IMR-90 (cell line): Measurements from ENCODE around the gene SYT8. TPM values are rescaled to one million over a fixed set of nuclear protein-coding genes. Genes with fewer than 3 reads are reported as not detected.

Source experiments
- ATAC-seq: fragments of 200-7000 bp; cut with Tn5 transposase; 2 replicates; pipeline ENCODE4 v1.9.1; 2020; ENCODE audit warnings: low read depth, mild to moderate bottlenecking, moderate library complexity
- BruUV-seq: library from RNA; stranded (reverse); fragments of 400-500 nt; replicated peaks from 2 replicates; lab custom pipeline; 2021; lab: Mats Ljungman, UMichigan
- CTCF ChIA-PET: fragments of 300-600 bp; formaldehyde crosslinking; extraction: SDS; loops from one replicate; lab custom pipeline; 2021; ENCODE audit warnings: antibody characterized with exemption; lab: Yijun Ruan, JAX
- POLR2A ChIA-PET: fragments of 300-600 bp; sonication (Branson Sonifier 250); formaldehyde crosslinking; loops from one replicate; lab custom pipeline; 2022; ENCODE audit warnings: antibody characterized with exemption; ENCODE audit not compliant: unreplicated experiment; lab: Charles Lee
- DNase-seq: peaks from one replicate; pipeline ENCODE4 v3.0.0; 2013
- H2AFZ ChIP-seq: replicated peaks from 2 replicates; pipeline ENCODE3; 2013; ENCODE audit warnings: low read length, mild to moderate bottlenecking; ENCODE audit not compliant: poor library complexity
- H2AK5ac ChIP-seq: 2 replicates; pipeline ENCODE4 v1.6.1; 2013; ENCODE audit warnings: low read depth, low read length, inconsistent platforms
- H2AK9ac ChIP-seq: replicated peaks from 2 replicates; pipeline ENCODE3; 2013; ENCODE audit warnings: mild to moderate bottlenecking, low read depth, low read length, moderate library complexity; ENCODE audit not compliant: poor library complexity
- H2BK120ac ChIP-seq: 2 replicates; pipeline ENCODE4 v1.6.1; 2013; ENCODE audit warnings: low read depth, low read length, inconsistent platforms
- H2BK15ac ChIP-seq: 3 replicates; pipeline ENCODE4 v1.6.1; 2013; ENCODE audit warnings: low read depth, low read length, inconsistent platforms
- H2BK20ac ChIP-seq: 2 replicates; pipeline ENCODE4 v1.6.1; 2013; ENCODE audit warnings: low read depth, mild to moderate bottlenecking, inconsistent platforms, low read length, moderate library complexity
- H2BK5ac ChIP-seq: 2 replicates; pipeline ENCODE4 v1.6.1; 2013; ENCODE audit warnings: mild to moderate bottlenecking, low read depth, low read length, inconsistent platforms; ENCODE audit not compliant: poor library complexity, severe bottlenecking
- H3K14ac ChIP-seq: replicated peaks from 2 replicates; pipeline ENCODE4 v1.6.1; 2013; ENCODE audit warnings: low read depth, low read length, inconsistent platforms
- H3K18ac ChIP-seq: 2 replicates; pipeline ENCODE4 v1.6.1; 2013; ENCODE audit warnings: low read depth, low read length, control low read depth
- H3K23ac ChIP-seq: 2 replicates; pipeline ENCODE4 v1.6.1; 2013; ENCODE audit warnings: low read depth, low read length, inconsistent platforms
- H3K27ac ChIP-seq: 2 replicates; pipeline ENCODE4 v1.5.1; 2013; ENCODE audit warnings: mild to moderate bottlenecking, control low read depth, low read length; ENCODE audit not compliant: insufficient read depth
- H3K27me3 ChIP-seq: 2 replicates; pipeline ENCODE4 v1.6.1; 2013; ENCODE audit warnings: low read length; ENCODE audit not compliant: control insufficient read depth, insufficient read depth
- H3K36me3 ChIP-seq: 2 replicates; pipeline ENCODE4 v1.6.1; 2013; ENCODE audit warnings: low read length, mixed read lengths; ENCODE audit not compliant: control insufficient read depth, insufficient read depth
- H3K4ac ChIP-seq: 2 replicates; pipeline ENCODE4 v1.6.1; 2013; ENCODE audit warnings: low read depth, low read length, inconsistent platforms
- H3K4me1 ChIP-seq: 2 replicates; pipeline ENCODE4 v1.6.1; 2013; ENCODE audit warnings: low read length, mixed read lengths; ENCODE audit not compliant: control insufficient read depth, insufficient read depth
- H3K4me2 ChIP-seq: 2 replicates; pipeline ENCODE4 v1.6.1; 2013; ENCODE audit warnings: low read depth, mild to moderate bottlenecking, control low read depth, low read length, moderate library complexity
- H3K4me3 ChIP-seq: 2 replicates; pipeline ENCODE4 v1.5.1; 2013; ENCODE audit warnings: low read depth, mild to moderate bottlenecking, control low read depth, low read length, moderate library complexity; ENCODE audit not compliant: insufficient read depth
- H3K56ac ChIP-seq: 2 replicates; pipeline ENCODE4 v1.6.1; 2013; ENCODE audit warnings: low read length, inconsistent platforms; ENCODE audit not compliant: insufficient read depth; ENCODE audit errors: extremely low read depth
- H3K79me1 ChIP-seq, 2 experiments: 2 replicates each; pipeline ENCODE4 v1.6.1; 2013; ENCODE audit warnings: low read length in 2 of 2, inconsistent platforms in 1 of 2, low read depth in 1 of 2
- H3K9ac ChIP-seq: 2 replicates; pipeline ENCODE4 v1.6.1; 2013; ENCODE audit warnings: low read depth, low read length, control low read depth
- H3K9me1 ChIP-seq: 2 replicates; pipeline ENCODE4 v1.6.1; 2013; ENCODE audit warnings: low read length, inconsistent platforms; ENCODE audit not compliant: insufficient read depth
- H3K9me3 ChIP-seq: 2 replicates; pipeline ENCODE4 v1.6.1; 2013; ENCODE audit warnings: low read length; ENCODE audit not compliant: control insufficient read depth, insufficient read depth
- H4K20me1 ChIP-seq: 2 replicates; pipeline ENCODE4 v1.6.1; 2013; ENCODE audit warnings: low read length, inconsistent platforms; ENCODE audit not compliant: insufficient read depth
- H4K5ac ChIP-seq: 2 replicates; pipeline ENCODE4 v1.6.1; 2013; ENCODE audit warnings: mild to moderate bottlenecking, low read depth, low read length, control low read depth
- H4K8ac ChIP-seq, 2 experiments: 2 replicates each; pipeline ENCODE4 v1.6.1; 2013; ENCODE audit warnings: low read depth in 2 of 2, low read length in 2 of 2, control low read depth in 1 of 2, inconsistent platforms in 1 of 2
- H4K91ac ChIP-seq: 2 replicates; pipeline ENCODE4 v1.6.1; 2013; ENCODE audit warnings: low read depth, low read length, inconsistent platforms; ENCODE audit not compliant: insufficient read depth
- BHLHE40 ChIP-seq: fragments of 150-350 bp; IDR thresholded peaks from 2 replicates; pipeline ENCODE4 v1.6.1; 2016; ENCODE audit warnings: mild to moderate bottlenecking, low read depth, low read length
- CEBPB ChIP-seq: IDR thresholded peaks from 2 replicates; pipeline ENCODE4 v1.6.1; 2012; ENCODE audit warnings: low read depth, low read length, improper control_type of control experiment
- CHD1 ChIP-seq: IDR thresholded peaks from 2 replicates; pipeline ENCODE4 v1.6.1; 2012; ENCODE audit warnings: low read depth, low read length, improper control_type of control experiment
- ELK1 ChIP-seq: fragments of 150-350 bp; IDR thresholded peaks from 2 replicates; pipeline ENCODE4 v1.6.1; 2016; ENCODE audit warnings: low read depth, mild to moderate bottlenecking, low read length, moderate library complexity, borderline replicate concordance
- FOS ChIP-seq: fragments of 150-350 bp; IDR thresholded peaks from 2 replicates; pipeline ENCODE4 v1.6.1; 2016; ENCODE audit warnings: low read depth, low read length
- MAFK ChIP-seq: IDR thresholded peaks from 2 replicates; pipeline ENCODE4 v1.6.1; 2012; ENCODE audit warnings: low read depth, low read length, improper control_type of control experiment
- MAZ ChIP-seq: IDR thresholded peaks from 2 replicates; pipeline ENCODE4 v1.6.1; 2012; ENCODE audit warnings: low read depth, mild to moderate bottlenecking, low read length, improper control_type of control experiment, moderate library complexity, borderline replicate concordance
- MXI1 ChIP-seq: IDR thresholded peaks from 2 replicates; pipeline ENCODE4 v1.6.1; 2012; ENCODE audit warnings: low read depth, mild to moderate bottlenecking, low read length, moderate library complexity, borderline replicate concordance
- NFE2L2 ChIP-seq: fragments of 150-350 bp; IDR thresholded peaks from 2 replicates; pipeline ENCODE4 v1.6.1; 2016; ENCODE audit warnings: low read depth, mild to moderate bottlenecking, low read length
- POLR2A ChIP-seq: IDR thresholded peaks from 2 replicates; pipeline ENCODE4 v1.6.1; 2012; ENCODE audit warnings: mild to moderate bottlenecking, low read depth, low read length
- RAD21 ChIP-seq: IDR thresholded peaks from 2 replicates; pipeline ENCODE4 v1.6.1; 2012; ENCODE audit warnings: low read length, improper control_type of control experiment
- RCOR1 ChIP-seq: IDR thresholded peaks from 2 replicates; pipeline ENCODE4 v1.6.1; 2012; ENCODE audit warnings: mild to moderate bottlenecking, low read length, improper control_type of control experiment; ENCODE audit not compliant: insufficient replicate concordance
- RFX5 ChIP-seq: IDR thresholded peaks from 2 replicates; pipeline ENCODE4 v1.8.0; 2012; ENCODE audit warnings: low read depth, mild to moderate bottlenecking, low read length, moderate library complexity
- SMC3 ChIP-seq: fragments of 150-350 bp; IDR thresholded peaks from 2 replicates; pipeline ENCODE4 v1.6.1; 2016; ENCODE audit warnings: low read depth, mild to moderate bottlenecking, antibody characterized with exemption, low read length, moderate library complexity
- WGBS, 2 experiments: methylation state at CpG; one replicate each; pipeline versions ENCODE4 v1.1.5 to v1.1.7; 2013; ENCODE audit warnings: missing lambda C conversion rate in 2 of 2; ENCODE audit not compliant: insufficient read length in 1 of 2; ENCODE audit errors: extremely low coverage in 2 of 2; 5-methylcytosine and 5-hydroxymethylcytosine counted together
- dilution Hi-C: fragments of 300-500 bp; cut with HindIII; formaldehyde crosslinking; loops from one replicate; pipeline ENCODE4 v1.14.3; 2018; ENCODE audit warnings: low sequenced_read_pairs; ENCODE audit not compliant: unreplicated experiment
- in situ Hi-C: fragments of 300-500 bp; cut with MboI; formaldehyde crosslinking; loops from 3 replicates; pipeline ENCODE4 v1.14.3; 2019; ENCODE audit warnings: low sequenced_read_pairs, inconsistent platforms, mixed read lengths
- intact Hi-C: fragments of 100-400 bp; cut with micrococcal nuclease; formaldehyde crosslinking; loops from 2 replicates; pipeline ENCODE4 v1.10.0; 2022
- polyA plus RNA-seq, 3 experiments: library from polyadenylated mRNA; depleted of rRNA; stranded (reverse); fragments of >200 nt; gene quantifications; 2 replicates each; pipeline ENCODE4 v1.2.3, GENCODE V29; 2012; ENCODE audit warnings: low replicate concordance in 1 of 3
- total RNA-seq: library from RNA; depleted of rRNA; stranded (reverse); fragments of >200 nt; gene quantifications from 2 replicates; pipeline ENCODE4 v1.2.3, GENCODE V29; 2012
- TF ChIP-seq, protein P1 (sequence below): conservative IDR thresholded peaks from 2 replicates; pipeline ENCODE4 v1.5.1; 2012; ENCODE audit warnings: mild to moderate bottlenecking, low read depth, low read length, improper control_type of control experiment
- TF ChIP-seq, protein P2 (sequence below): fragments of 150-350 bp; IDR thresholded peaks from 2 replicates; pipeline ENCODE4 v1.6.1; 2017; ENCODE audit warnings: mild to moderate bottlenecking, antibody characterized with exemption, low read length, low read depth

SYT8 gene
- total and polyA plus RNA-seq, 2 of the 4 experiments (the other 2 are of a cell fraction), result not detected

DNA sequence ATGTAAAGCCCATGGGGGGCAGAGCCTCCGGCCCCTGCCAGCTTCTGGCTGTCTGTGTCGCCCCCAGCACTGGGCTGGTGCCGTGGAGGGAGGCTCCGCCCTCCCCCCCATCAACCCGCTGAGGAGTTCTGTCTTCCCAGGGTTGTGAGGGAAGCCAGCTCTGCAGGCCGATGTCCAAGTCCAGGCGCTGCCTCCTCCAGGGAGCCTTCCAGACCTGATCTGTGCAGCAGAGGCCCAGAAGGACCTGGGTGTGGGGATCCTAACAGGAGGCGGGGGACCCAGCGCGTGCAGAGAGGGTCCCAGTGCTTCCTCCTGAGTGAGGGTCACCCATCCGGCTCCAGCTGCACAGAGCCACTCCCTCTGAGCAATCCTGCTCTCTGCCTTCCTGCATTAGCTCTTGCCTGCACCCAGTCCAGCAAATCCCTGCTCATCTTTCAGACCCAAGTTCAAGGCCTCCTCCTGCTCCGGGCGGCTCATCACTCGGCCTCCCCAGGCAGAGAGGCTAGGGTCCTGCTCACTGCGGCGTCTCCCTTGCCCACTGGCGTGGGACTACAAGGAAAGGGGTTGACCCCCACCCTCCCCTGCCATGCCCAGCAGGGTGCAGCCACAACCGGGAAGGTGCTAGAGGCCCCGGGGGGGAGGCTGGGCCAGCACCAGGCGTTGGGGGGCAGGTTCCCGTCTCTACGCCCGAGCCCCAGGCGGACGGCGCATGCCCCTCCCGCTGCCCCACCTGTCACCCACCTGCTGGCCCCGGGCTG lies 40.5 kb downstream of the SYT8 start:
- H4K5ac ChIP-seq, result no peak overlapping the region
- H3K27ac ChIP-seq, result no peak overlapping the region
- ChIA-PET POLR2A (no interaction called here), CTCF (no interaction called here)
- peaks cover 11% of the 10 kb centered on the region; the same call in 1 of the 2 replicates for H3K27me3 ChIP-seq
- no peak overlapping the region for H2AK9ac ChIP-seq
- BruUV-seq, result no TSS peak
- H4K91ac ChIP-seq, result no peak overlapping the region
- H3K79me1 ChIP-seq, result no peaks in the 10 kb centered on the region
- dilution Hi-C loops, result no loop called here
- no peak overlapping the region for H3K18ac ChIP-seq
- no peaks in the 10 kb centered on the region for H3K9me1 ChIP-seq
- no peak overlapping the region for H2AK5ac ChIP-seq
- DNase-seq (no peak), ATAC-seq (no peak)
- in situ Hi-C loops, result no loop called here
- H3K56ac ChIP-seq, result no peak overlapping the region
- no peak overlapping the region for H3K9ac ChIP-seq
- no peak overlapping the region for H2BK5ac ChIP-seq
- no peak overlapping the region for H2BK15ac ChIP-seq
- TF ChIP-seq CEBPB (no peak), RFX5 (no peak), ELK1 (no peak), MAFK (no peak), MXI1 (no peak), CHD1 (no peak), BHLHE40 (no peak), POLR2A (no peak), MAZ (no peak), RAD21 (no peak), NFE2L2 (no peak), FOS (no peak), SMC3 (no peak), RCOR1 (no peak)
- TF ChIP-seq, protein P1, sequence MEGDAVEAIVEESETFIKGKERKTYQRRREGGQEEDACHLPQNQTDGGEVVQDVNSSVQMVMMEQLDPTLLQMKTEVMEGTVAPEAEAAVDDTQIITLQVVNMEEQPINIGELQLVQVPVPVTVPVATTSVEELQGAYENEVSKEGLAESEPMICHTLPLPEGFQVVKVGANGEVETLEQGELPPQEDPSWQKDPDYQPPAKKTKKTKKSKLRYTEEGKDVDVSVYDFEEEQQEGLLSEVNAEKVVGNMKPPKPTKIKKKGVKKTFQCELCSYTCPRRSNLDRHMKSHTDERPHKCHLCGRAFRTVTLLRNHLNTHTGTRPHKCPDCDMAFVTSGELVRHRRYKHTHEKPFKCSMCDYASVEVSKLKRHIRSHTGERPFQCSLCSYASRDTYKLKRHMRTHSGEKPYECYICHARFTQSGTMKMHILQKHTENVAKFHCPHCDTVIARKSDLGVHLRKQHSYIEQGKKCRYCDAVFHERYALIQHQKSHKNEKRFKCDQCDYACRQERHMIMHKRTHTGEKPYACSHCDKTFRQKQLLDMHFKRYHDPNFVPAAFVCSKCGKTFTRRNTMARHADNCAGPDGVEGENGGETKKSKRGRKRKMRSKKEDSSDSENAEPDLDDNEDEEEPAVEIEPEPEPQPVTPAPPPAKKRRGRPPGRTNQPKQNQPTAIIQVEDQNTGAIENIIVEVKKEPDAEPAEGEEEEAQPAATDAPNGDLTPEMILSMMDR, result no peak
- TF ChIP-seq, protein P2, sequence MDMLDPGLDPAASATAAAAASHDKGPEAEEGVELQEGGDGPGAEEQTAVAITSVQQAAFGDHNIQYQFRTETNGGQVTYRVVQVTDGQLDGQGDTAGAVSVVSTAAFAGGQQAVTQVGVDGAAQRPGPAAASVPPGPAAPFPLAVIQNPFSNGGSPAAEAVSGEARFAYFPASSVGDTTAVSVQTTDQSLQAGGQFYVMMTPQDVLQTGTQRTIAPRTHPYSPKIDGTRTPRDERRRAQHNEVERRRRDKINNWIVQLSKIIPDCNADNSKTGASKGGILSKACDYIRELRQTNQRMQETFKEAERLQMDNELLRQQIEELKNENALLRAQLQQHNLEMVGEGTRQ, result no peak
- no peak overlapping the region for H2BK20ac ChIP-seq
- WGBS, 2 experiments, result 83% methylated on average over 1 of the region's 28 CpGs; no CpG with 5 or more reads in 1 of the 2 experiments
- no peaks in the 10 kb centered on the region for H4K20me1 ChIP-seq
- H3K9me3 ChIP-seq, result no peaks in the 10 kb centered on the region
- H3K14ac ChIP-seq, result no peak overlapping the region
- no peaks in the 10 kb centered on the region for H3K36me3 ChIP-seq
- H4K8ac ChIP-seq, result no peak overlapping the region
- H3K4me2 ChIP-seq, result no peak overlapping the region
- H3K4me1 ChIP-seq, result peaks cover 3% of the 10 kb centered on the region; the same call in 1 of the 2 replicates
- no peak overlapping the region for H2BK120ac ChIP-seq
- no peak overlapping the region for H2AFZ ChIP-seq
- H3K4me3 ChIP-seq, result no peak overlapping the region
- H3K4ac ChIP-seq, result no peak overlapping the region
- no peak overlapping the region for H3K23ac ChIP-seq
- intact Hi-C loops, result no loop called here
